Kidney glomerular epithelial cell (primary cell): Measurements from ENCODE around the gene ADAMTS3.
"Not testable (repeated sequence)": the region's sequence is repeated elsewhere in the genome, so short reads cannot be mapped to it uniquely, and the experiment has no call there.

Experiments used
- DNase-seq: peaks from one replicate; lab custom pipeline; 2025; lab: John Stamatoyannopoulos, UW

Gene ADAMTS3

DNA sequence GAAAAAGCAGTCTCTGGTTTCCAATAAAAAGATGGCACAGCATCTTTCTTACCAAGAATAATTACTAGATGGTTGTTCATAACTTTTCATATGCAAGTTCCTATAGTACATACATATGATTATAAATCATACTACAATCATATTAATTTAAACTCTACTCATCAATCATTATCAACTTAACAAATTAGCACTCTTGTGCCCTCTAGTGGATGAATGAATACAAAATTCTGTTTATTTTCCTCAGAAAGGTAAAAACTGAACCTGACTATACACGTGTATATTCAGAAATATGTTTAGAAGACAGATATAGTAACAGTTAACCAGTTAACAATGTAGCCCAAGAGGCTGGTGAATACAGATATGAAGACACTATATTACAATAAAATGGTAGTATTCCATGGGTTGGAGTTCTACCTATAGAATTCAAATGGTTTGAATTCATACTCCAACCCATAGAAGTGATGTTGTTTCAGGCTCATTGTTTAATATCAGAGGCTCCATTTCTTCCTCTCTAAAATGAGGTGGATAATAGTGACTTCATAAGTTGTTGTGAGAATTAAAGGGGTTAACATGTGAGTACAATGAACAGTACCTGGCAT lies 100.0 kb downstream of the ADAMTS3 start:
- no peak for DNase-seq

- no peak for DNase-seq
Measured at GRCh38 chr4:72467633-72468032, 101.4 kb downstream of the ADAMTS3 start.

DNA sequence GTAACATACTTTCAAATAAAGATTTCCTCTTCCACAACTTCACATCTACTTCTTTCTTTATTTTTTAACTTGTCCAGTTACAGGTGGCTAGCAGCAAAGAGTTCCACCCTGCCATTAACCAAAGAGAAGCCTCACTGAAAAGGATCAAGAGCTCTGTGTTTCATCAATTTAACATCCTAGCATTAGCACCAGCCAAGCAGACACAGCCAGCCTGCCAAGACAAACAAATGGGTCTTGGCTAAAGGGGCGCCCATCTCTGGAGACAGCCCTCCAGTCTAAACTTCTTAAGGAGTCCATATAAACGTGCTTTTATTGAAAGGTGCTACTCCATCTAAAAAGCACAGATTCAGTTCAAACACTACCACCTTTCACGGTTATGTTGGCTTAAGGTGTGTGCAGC lies 105.3 kb downstream of the ADAMTS3 start:
- DNase-seq: no peak

DNA sequence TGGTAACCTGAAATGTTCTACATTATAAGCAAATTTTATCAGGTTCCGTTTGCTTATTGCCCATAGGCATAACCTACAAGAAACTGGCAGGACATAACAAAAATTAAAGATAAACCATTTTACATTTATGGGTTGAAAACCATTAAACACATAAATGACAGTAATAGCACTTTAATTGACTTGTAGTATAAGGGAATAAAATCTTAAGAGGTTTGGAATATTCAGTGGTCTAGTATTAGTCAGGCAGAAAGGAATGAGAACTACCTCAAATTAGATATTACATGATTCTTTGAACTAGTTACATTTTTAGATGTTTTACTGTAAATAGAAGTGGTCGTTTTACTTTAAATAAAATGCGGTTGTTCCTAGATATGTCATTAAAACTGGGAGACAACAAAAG lies 111.9 kb downstream of the ADAMTS3 start:
- no peak for DNase-seq

- DNase-seq: no peak
Measured at GRCh38 chr4:72451349-72451748, 117.7 kb downstream of the ADAMTS3 start.

DNA sequence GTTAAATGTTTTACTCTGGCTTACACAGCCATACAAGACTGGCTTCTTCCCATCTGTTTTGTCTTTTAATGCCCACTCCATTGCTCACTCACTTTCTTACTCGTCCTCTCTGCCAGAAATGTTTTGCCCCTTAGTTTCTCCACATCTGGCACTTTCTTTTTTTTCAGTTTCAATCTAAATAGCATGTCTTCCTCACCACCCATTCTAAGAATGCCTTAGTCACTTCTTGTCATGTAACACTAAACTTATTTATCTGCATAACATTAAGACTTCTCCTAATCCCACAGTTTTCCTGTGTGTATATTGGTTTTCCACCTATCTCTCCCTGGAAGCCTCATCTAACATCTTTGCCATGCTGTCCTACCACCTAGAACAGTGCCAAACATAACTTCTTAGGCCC lies 119.3 kb downstream of the ADAMTS3 start:
- no peak for DNase-seq

DNA sequence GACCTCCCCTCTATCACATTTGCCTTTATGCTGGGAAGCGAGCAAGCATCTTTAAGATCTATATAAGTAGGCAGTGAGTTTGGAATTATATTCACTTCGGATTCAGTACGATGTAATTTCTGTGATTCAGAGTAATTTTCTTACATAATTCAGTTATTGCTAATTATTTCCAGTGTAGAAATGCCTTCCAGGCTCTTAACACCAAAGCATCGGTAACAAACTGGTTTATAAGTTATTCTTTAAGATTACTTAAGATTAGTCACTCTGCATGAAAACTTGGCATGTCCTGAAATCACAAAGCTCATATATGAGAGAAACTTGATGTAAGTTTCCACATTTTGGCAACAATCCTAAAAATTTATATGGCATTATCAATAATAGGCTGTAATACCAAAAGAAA lies 120.8 kb downstream of the ADAMTS3 start:
- DNase-seq: no peak

- no peak for DNase-seq
Measured at GRCh38 chr4:72446353-72447055, 122.5 kb downstream of the ADAMTS3 start.

DNA sequence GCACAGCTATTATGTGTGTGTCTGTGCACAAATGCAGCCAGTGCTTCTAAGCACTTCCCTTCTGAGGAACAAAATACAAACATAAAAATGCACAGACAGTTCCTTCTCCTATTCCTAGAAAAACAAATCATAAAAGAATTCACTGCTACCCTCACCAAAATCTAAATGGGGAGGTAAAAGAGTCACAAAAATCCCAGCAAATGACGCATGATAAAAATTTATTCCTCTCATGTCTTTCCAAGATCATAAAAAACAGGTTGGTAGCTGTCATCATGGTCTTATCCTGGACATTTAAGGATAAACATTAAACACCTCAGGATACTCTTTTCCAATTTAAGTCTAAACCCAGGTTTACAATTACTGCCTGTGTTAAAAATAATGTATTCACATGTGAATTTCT lies 124.9 kb downstream of the ADAMTS3 start:
- no peak for DNase-seq

GRCh38 chr4:72442715-72443114 lies 126.3 kb downstream of the ADAMTS3 start:
- no peak for DNase-seq

DNA sequence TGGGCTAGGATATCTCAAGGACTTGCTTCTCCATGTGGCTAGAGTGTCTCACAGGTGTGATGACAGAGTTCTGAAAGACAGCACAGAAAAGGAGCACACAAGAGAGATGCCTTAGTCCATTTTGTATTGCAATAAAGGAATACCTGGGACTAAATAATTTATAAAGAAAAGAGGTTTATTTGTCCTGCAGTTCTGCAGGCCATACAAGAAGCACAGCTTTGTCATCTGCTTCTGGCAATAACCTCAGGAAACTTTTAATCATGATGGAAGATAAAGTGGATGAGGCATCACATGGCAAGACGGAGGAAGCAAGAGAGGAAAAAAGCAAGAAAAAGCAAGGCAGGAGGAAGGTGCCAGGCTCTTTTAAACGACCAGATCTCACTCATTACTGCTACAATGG lies 126.9 kb downstream of the ADAMTS3 start:
- DNase-seq: no peak

DNA sequence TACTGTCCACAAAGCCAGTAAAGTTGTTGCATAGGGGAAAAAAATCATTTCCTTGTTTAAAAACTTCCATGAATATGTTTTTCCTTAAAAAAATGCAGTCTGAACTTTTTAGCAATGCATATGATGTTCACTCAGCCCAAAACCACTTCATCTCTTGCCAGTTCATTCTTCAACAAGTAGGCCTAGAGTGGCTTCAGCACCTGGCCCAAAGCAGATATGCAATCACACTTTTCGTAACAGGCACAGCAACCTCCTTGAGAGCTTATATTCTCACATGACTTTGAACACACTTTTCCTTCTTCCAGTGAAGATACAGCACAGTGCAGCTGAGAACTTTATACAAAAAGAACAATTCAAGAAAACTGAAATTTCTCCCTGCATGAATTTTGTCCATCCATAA lies 128.6 kb downstream of the ADAMTS3 start:
- DNase-seq: no peak

DNA sequence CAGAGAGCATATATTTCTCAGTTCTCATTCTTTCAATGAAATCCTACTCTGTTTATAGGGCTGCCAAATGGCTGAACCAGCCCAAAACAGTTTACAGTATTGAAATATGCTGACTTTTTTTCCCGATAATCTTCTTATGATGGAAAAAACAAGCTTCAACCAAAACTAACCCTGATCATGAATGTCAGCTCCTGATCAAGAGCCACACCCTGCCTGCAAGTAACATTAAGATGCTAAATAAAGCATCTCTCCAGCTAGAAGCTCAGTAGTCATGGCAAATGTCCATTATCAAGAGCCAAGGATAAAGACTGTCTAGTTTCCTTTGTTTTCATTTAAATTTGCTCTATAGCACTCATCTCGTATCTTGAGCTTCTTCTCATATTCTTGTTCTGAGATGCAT lies 136.0 kb downstream of the ADAMTS3 start:
- DNase-seq: no peak

GRCh38 chr4:72432282-72432681 lies 136.7 kb downstream of the ADAMTS3 start:
- no peak for DNase-seq

DNA sequence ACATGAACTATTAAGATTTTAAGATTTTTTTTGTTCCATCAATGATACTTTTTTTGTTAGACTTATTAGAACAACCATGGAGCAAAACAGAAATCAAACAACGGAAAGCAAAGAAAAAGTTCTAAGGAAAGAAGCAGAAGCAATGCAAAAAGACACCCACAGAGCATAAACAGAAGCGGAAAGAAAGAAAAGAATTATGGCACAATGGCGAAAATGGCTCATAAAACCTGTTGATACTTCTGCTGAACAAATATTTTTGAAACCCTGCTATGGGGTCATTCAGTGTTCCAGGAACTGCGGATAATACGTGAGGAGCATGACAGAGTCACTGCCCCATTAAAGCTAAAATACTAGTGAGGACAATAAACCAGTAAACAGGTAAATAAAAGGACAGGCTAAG lies 138.0 kb downstream of the ADAMTS3 start:
- no peak for DNase-seq

DNA sequence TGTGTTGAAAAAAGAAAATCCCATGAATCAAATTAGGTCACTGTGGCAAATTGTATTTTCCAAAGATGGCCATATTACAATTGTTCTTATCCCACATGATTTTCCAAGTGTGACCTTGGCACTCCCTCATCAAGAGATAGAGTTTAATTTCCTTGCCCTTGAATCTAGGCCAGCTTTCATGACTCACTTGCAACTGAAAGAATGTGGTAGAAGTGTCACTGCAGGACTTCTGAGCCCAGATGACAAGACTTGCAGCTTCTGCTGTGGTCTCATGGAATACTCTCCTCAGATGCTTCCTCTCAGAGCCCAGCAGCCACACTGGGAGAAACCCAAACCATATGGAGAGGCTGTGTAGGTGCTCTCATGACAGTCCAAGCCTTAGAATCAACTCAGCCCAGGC lies 139.0 kb downstream of the ADAMTS3 start:
- peak; percentile 19 for DNase-seq

GRCh38 chr4:72429397-72429889 lies 139.6 kb downstream of the ADAMTS3 start:
- no peak for DNase-seq

DNA sequence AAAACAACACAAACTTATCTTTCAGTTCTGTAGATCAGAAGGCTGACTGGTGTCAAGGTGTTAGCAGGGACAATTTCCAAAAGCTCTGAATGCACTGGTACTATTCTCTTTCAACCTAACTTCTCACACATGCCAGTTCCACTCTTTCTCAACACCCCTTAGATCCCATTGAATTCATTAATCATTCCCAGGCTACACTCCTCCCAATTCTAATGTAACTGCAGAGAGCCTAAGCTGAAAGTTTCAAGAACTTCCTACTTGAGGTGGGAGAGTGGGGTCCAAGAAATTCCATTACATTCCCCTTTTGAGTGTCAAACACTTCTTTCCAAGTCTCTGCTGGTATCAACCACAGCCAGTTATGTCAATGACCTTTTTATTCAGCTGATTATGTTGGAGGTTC lies 142.0 kb downstream of the ADAMTS3 start:
- no peak for DNase-seq

DNA sequence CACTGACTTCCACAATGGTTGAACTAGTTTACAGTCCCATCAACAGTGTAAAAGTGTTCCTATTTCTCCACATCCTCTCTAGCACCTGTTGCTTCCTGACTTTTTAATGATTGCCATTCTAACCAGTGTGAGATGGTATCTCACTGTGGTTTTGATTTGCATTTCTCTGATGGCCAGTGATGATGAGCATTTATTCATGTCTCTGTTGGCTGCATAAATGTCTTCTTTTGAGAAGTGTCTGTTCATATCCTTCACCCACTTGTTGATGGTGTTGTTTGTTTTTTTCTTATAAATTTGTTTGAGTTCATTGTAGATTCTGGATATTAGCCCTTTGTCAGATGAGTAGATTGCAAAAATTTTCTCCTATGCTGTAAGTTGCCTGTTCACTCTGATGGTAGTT lies 143.1 kb downstream of the ADAMTS3 start:
- not testable (repeated sequence) for DNase-seq

GRCh38 chr4:72424006-72424405 lies 145.0 kb downstream of the ADAMTS3 start:
- DNase-seq: no peak

DNA sequence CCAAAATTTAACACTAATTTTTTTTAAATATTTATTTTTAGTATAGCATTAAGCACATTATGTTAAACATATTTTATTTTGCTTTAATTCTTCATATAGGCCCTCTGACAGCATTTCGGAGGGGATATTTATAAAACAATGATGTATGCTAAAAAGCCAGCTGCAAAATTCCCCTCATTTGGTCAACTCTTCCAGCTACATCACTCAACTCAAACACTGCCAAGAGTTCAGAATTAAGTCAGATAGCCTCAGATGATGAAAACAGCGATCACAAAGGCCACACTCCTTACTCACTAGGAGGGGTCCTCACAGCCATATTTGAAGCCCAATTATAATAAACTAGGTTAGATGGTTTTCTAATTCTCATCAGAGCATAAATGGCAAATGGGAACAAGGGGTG lies 146.6 kb downstream of the ADAMTS3 start:
- DNase-seq: no peak

DNA sequence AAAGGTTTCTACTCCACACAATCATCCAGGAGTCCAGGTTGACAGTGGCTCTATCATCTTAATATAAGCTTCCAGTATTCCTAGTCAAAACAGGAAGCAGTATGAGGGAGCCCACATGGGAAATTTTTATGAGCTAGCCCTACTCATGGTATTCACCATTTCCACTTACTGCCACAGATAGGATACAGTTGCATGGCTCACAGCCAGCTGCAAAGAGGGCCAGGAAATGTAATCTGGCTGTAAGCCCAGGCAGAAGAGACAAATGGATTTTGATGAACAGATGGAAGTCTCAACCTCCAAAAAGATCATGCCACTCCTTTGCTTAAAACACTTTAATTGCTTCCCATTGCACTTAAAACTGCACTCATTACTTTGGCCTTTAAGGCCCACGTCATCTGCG lies 150.6 kb downstream of the ADAMTS3 start:
- peak; percentile 16 for DNase-seq

DNA sequence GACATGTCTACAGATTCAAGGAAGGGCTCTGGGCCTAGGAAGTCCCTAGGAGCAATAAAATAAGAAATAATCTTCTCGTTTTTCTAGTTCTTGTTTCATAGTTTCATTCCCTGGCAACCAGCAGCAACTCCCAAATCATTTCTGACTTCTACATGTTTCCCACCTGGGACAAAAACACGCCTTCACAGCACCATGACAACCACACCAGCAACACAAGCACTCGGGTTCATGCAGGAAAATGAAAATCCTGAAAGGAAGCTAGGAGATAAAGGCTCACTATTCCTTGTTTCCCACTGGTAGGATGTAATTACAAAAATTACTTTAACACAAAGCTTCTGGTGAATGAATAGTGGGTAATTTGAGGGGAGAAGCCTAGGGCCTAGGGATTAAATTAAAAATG lies 158.9 kb downstream of the ADAMTS3 start:
- no peak for DNase-seq

DNA sequence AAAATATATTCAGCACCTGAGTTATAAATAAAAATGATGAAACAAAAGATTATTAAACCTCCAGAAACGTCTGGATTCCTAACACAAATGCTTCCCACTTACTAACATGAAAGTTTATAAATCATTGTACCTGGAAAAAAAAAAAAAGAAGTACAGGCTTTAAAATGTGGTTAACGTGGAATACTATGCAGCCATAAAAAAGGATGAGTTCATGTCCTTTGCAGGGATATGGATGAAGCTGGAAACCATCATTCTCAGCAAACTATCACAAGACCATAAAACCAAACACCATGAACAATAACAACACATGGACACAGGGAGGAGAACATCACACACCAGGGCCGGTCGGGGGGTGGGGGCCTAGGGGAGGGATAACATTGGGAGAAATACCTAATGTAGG lies 160.5 kb downstream of the ADAMTS3 start:
- DNase-seq: no peak
